Measurements from ENCODE around the gene CYSRT1.

Gene CYSRT1

GRCh38 chr9:137213160-137214060 lies 11.6 kb upstream of the CYSRT1 start:
- DNase-seq, result no peak

GRCh38 chr9:137214620-137215019 lies 10.4 kb upstream of the CYSRT1 start:
- no peak for DNase-seq

DNA sequence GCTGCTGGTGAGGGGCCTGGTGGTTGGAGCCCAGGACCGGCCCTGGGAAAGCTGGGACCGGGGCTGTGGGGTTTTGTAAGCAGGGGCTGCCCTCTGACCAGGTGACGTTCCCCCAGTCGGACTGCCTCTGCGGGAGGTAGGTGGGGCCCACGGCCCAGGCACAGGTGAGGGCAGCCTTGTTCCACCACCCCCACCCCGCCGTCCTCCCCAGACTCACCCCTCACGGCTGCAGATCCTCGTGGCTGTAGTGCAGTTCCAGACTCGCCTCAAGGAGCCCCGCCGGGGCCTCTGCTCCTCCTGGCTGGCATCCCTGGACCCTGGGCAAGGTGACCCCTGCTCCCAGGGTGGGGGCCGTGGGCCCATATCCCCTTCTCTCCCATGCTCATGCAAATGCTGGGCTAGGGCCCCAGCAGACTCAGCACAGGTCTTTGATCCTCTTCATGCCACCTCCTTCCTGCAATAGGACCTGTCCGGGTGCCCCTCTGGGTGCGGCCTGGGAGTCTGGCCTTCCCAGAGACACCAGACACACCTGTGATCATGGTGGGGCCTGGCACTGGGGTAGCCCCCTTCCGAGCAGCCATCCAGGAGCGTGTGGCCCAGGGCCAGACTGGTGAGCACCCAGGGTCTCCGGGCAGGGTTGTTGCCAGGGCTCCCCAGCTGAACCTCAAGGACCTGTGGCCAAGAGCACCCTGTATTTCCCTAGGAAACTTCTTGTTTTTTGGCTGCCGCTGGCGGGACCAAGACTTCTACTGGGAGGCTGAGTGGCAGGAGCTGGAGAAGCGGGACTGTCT lies 9.6 kb upstream of the CYSRT1 start:
- no peak for DNase-seq

DNA sequence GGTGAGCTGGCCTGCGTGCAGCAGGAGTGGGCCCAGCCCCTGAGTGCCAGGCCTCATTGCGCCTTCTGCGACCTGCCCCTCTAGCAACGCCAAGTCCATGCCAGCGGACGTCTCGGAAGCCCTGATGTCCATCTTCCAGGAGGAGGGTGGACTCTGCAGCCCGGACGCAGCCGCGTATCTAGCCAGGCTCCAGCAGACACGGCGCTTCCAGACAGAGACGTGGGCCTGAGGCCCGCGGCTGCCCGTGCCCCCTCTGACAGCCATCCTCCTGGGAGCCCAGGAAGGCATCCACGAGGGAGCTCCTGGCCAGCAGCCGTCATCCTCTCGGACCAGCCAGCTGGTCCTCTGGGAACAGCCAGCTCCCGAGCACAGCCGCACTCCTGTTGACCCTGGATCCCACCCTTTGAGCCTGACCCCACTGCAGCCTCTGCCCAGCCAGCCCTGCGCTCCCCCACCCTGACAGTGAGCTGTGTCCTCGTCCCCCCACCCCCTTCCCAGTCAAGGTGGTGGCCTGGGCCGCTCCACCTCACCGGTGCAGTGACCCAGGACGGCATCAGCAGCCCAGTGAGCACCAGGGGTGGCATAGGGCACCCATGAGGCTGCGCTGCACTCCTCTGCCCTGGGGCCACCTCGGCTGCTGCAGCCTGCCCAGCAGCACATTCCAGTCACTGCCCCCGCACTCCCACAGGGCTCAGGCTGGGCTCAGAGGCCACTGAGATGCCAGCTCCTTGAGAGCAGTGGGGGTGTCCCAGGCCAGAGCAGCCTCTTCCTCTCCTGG lies 8.6 kb upstream of the CYSRT1 start:
- DNase-seq, result no peak

GRCh38 chr9:137217276-137218211 lies 7.4 kb upstream of the CYSRT1 start:
- peak; percentile 92 for DNase-seq

- no peak for DNase-seq
Measured at GRCh38 chr9:137218212-137218753, 6.7 kb upstream of the CYSRT1 start.

DNA sequence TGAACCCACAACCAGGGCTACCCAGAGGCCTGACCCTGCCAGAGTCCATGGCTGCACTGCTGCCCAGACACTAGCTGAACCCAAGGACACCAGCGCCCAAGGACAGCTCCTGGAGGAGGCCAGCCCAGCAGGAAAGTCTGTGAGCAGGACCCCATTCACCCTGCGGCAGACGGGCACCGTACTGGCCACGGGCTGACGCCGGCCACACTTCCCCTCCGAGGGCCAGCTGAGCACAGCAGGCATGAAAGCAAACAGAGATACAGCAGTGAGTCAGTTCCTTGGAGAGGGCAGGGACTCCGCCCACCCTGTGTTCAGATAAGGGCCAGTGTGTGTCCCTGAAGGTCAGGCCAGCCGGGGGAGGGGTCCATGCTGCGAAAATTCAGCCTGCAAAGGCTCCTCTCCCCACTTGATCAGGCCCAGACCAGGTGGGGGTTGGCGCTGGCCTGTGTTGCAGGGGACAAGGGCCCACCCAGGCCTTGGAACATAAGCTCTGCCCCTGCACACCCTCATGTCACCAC lies 6.2 kb upstream of the CYSRT1 start:
- DNase-seq, result no peak

DNA sequence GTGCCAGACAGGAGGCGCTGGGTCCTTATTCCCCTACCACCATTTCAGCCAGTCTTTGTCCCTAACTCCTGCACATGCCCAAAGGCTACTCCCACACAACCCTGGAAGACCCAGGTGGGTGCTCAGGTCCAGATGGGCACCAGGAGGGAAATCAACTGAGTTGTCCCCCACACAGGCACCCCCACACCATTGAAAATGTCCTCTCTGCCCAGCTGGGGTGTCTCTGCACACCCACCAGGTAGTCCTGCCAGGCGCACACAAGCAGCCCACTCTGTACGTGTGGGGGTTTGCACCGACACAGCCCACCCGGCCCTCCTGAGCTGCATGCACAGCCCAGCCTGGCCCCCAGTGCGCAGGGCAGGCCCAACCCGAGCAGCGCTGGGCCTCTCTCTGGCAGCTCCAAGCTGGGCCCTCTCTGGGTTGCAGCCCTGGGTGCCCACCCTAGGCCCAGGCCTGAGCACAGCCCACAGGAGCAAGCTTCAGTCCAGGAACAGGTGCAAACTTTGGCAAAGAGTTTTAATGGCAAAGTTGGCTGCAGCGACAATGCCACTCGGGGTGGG lies 5.1 kb upstream of the CYSRT1 start:
- DNase-seq, result no peak

- no peak for DNase-seq
Measured at GRCh38 chr9:137220317-137221094, 4.5 kb upstream of the CYSRT1 start.

GRCh38 chr9:137221095-137221505 lies 3.9 kb upstream of the CYSRT1 start:
- DNase-seq, result no peak

- no peak for DNase-seq
Measured at GRCh38 chr9:137221506-137222111, 3.4 kb upstream of the CYSRT1 start.

- DNase-seq, result peak; percentile 19
Measured at GRCh38 chr9:137222190-137223077, 2.5 kb upstream of the CYSRT1 start, which contains the start of gene RNF208. Gene RNF208, minus strand, starts transcription at chr9:137222240. Its CDS starts 1,028 bp downstream, at chr9:137221212.

- DNase-seq, result peak; percentile 87
Measured at GRCh38 chr9:137223078-137223970, 1.6 kb upstream of the CYSRT1 start.

DNA sequence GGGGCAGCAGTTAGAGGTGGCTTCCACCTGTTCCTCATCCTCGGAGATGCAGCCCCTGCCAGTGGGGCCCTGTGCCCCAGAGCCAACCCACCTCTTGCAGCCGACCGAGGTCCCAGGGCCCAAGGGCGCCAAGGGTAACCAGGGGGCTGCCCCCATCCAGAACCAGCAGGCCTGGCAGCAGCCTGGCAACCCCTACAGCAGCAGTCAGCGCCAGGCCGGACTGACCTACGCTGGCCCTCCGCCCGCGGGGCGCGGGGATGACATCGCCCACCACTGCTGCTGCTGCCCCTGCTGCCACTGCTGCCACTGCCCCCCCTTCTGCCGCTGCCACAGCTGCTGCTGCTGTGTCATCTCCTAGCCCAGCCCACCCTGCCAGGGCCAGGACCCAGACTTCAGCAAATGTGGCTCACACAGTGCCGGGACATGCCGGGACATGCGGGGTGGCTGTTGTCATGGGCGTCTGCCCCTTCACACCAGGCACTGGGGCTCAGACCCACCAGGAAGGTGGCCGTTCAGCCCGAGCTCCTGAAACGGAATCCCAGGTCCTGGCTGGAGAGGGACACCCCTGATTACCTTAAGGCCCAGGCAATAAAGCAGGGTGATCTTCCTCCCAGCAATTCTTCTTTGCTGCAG lies 841 bp downstream of the CYSRT1 start:
- DNase-seq, result no peak

GRCh38 chr9:137226338-137227053 lies 1.5 kb downstream of the CYSRT1 start:
- DNase-seq, result no peak
